Duodenal mucosa (tissue), 2 donors: Measurements from ENCODE around the gene DUOX1.

ENCODE experiments used
- H3K27ac ChIP-seq: one replicate; pipeline ENCODE4 v1.7.0; 2013; ENCODE audit warnings: low read depth, low read length
- H3K27me3 ChIP-seq, 2 donors: one replicate each; pipeline ENCODE4 v1.7.0; 2013; ENCODE audit warnings: low read length in 2 of 2, control low read depth in 1 of 2; ENCODE audit not compliant: insufficient read depth in 2 of 2, control insufficient read depth in 1 of 2
- H3K36me3 ChIP-seq, 2 donors: one replicate each; pipeline ENCODE4 v1.7.0; 2013; ENCODE audit warnings: low read length in 2 of 2, control low read depth in 1 of 2; ENCODE audit not compliant: insufficient read depth in 2 of 2, control insufficient read depth in 1 of 2
- H3K4me1 ChIP-seq, 2 donors: one replicate each; pipeline ENCODE4 v1.7.0; 2013; ENCODE audit warnings: low read length in 2 of 2, control low read depth in 1 of 2; ENCODE audit not compliant: insufficient read depth in 2 of 2, control insufficient read depth in 1 of 2
- H3K4me3 ChIP-seq, 2 donors: one replicate each; pipeline ENCODE4 v1.7.0; 2013; ENCODE audit warnings: low read length in 2 of 2, low read depth in 1 of 2
- H3K9ac ChIP-seq, 2 donors: one replicate each; pipeline ENCODE4 v1.7.0; 2013; ENCODE audit warnings: low read length in 2 of 2, low read depth in 1 of 2
- H3K9me3 ChIP-seq, 2 donors: one replicate each; pipeline ENCODE4 v1.7.0; 2013; ENCODE audit warnings: low read length in 2 of 2, control low read depth in 1 of 2; ENCODE audit not compliant: control insufficient read depth in 1 of 2

Gene DUOX1

DNA sequence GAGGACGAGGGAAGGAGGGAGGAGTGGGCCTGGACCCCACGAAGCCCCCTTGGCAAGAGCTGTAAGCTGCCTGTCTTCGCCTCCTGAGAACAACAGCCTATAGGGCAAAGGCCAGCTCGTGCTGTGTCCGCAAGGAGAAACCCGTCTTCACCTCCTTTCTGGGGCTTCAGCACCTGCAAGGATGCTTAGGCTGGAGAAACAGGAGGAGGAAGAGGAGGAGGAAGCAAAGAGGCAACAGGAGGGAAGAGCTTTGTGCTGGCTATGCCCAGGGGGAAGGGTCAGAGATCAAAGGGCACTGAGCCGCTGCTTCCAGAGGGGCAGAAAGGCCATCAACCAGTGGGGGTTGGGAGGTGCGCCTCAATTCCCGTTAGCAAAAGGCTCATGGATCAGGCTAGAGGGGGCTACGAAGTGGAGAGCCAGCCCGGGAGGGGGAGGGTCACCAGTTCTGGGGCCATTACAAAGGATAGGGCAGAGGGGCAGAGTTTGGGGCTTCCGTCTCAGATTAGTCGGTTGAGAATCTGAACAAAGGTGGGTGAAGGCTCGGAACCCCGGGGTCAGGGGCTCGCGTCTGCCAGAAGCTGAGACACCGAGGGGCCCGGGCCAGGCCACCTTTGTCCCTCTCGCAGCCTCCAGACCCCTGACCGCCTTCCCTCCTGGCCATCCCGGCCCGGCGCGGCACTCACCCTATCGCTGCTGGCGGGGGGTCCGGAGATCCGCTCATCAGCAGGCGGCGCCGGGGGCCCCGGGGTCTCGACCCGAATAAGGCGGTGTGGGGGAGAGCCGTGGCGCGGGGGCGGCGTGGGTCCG lies 57.2 kb downstream of the DUOX1 start:
- Histone ChIP-seq H3K9me3 (no peaks in the 10 kb centered on the region), H3K4me3 (peak overlapping the region; percentile 58 to 60), H3K27ac (no peak overlapping the region), H3K9ac (peak overlapping the region; percentile 4 to 63), H3K4me1 (peaks cover 31 to 42% of the 10 kb centered on the region in 2 donors), H3K27me3 (no peaks in the 10 kb centered on the region), H3K36me3 (no peaks in the 10 kb centered on the region)

DNA sequence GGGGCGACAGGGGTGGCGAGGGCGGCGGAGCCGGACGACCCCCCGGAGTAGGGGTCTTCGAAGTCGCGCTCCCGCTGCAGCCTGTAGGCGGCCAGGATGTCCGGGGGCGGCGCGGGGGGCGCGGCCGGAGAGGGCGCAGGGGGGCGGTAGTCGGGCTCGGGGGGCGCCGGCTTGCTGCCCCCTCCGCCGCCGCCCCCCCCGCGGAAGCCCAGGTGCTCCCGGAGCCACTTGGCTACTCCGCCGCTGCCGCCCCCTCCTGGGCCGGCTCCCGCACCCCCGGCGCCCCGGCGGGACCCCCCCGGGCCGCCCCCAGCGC lies 57.7 kb downstream of the DUOX1 start:
- H3K9ac ChIP-seq, result no peak overlapping the region
- H3K27me3 ChIP-seq, result no peaks in the 10 kb centered on the region
- H3K27ac ChIP-seq, result no peak overlapping the region

DNA sequence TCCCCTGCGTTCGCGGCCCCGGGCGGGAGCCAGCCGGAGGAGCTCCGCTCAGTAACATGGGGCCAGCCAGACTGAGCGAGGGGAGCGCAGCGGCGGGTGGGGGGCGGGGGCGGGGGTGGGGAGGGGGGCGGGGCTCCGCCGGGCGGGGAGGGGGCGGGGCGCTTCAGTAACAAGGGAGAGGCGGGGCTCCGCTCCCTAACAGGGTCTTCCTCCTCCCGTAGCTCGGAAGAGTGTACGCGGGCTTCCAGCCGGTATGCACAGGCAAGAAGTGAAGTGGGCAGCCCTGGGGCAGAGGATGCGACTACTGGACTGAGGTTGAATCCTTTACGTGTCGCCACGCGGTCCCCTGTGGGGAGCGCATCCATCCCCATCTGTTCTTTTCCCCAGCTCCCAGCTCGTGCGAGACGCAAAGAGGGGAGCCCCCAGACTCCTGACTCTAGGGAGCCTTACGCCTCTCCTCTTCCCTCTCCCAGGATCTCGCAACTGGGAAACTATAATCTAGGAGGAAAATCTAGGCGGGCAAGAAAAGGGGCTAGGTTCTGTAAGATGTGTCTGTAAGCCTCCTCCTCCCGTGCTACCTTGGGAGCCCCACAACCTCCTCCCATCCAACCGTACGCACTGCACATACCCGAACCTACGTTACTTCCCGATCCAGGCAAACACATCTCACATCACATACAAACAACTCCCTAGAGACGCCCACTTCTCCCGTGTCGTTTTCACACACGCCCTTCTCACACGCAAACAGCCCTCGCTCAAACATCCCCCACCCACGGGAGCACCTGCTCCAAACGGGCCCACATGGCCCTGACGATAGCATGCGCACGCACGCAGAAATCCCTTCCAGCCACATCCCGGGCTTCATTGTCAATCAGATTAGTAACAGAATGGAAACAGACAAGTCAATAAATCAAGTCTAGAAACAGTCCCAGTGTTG lies 58.4 kb downstream of the DUOX1 start, which contains the start of gene SHF:
Gene SHF, minus strand, starts transcription at position 73 of the 937 bp plus-strand sequence. Its CDS starts 15 bp downstream, at position 58.
- H3K4me3 ChIP-seq, result peak within 1 kb of the TSS; percentile 84 to 89
- no peak within 1 kb of the TSS for H3K27ac ChIP-seq
- H3K9me3 ChIP-seq, result no peaks in the 10 kb centered on the region
- H3K36me3 ChIP-seq, result no peaks in the 10 kb centered on the region
- peak within 1 kb of the TSS; percentile 72 to 73 for H3K9ac ChIP-seq
- no peaks in the 10 kb centered on the region for H3K27me3 ChIP-seq
- peaks cover 27 to 42% of the 10 kb centered on the region in 2 donors for H3K4me1 ChIP-seq

More for the DNA sequence above, 57.7 kb downstream of the DUOX1 start:
- H3K36me3 ChIP-seq, result no peaks in the 10 kb centered on the region
- peaks cover 31 to 42% of the 10 kb centered on the region in 2 donors for H3K4me1 ChIP-seq
- peak overlapping the region; percentile 58 to 60 for H3K4me3 ChIP-seq
- no peaks in the 10 kb centered on the region for H3K9me3 ChIP-seq

DNA sequence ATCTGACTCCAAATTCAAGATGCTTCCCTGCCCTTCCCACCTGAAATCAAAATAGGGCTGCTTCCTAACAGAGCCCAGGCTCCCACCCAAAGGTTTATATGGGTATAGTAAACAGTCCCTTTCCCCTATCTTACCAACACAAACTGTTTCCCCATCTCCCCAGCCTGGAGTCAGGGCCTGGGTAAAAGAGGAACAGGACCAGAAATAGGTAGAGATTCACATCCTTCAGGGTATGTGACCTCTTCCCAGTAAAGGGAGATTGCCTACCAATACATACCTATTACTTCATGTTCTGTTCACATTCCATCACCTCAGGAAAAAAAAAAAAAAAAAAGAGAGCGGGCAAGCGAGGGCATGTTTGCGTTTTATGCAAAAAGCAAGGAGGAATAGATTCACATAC lies 67.7 kb downstream of the DUOX1 start:
- Histone ChIP-seq H3K9ac (no peak overlapping the region), H3K4me3 (peak overlapping the region in 1 of 2 donors; percentile 91), H3K9me3 (no peaks in the 10 kb centered on the region), H3K4me1 (peaks cover 5 to 7% of the 10 kb centered on the region in 2 donors), H3K27ac (no peak overlapping the region), H3K36me3 (no peaks in the 10 kb centered on the region), H3K27me3 (no peaks in the 10 kb centered on the region)

DNA sequence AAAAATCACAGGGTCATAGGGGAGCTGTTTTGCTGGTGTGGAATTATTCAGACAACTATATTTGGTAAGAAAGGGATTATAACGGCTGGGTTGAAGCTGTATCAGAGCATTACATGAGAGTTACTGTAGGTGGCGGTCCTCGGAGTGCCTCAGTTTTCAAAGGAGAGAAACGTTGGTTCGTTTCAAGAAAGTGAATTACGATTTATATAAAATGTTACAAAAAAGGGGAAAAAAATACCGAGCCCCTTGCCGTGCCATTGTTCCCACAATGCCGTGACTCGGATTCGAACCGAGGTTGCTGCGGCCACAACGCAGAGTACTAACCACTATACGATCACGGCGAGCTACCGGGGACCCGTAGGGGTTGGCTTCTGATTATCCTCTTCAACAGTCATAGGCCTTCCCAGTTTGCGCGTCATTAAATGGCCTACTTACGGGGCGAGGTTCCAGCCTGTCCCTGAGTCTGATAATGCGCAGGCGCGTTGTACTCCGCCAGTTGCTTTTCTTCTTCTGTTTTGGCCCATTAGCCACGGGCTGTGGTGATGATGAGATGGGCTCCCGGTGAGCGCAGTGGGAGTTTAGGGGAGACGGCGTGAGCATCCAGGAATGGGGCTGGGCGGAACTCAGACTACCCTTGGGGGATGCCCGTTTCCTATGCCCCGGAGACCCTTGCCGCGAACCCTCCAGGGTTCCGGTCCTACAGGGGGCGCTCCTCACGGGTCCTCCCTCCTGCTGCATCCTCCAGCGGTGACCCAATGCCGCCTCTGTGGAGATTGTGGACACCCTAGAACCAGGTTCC lies 68.7 kb downstream of the DUOX1 start:
- Histone ChIP-seq H3K9me3 (no peaks in the 10 kb centered on the region), H3K27me3 (no peaks in the 10 kb centered on the region), H3K36me3 (no peaks in the 10 kb centered on the region)

DNA sequence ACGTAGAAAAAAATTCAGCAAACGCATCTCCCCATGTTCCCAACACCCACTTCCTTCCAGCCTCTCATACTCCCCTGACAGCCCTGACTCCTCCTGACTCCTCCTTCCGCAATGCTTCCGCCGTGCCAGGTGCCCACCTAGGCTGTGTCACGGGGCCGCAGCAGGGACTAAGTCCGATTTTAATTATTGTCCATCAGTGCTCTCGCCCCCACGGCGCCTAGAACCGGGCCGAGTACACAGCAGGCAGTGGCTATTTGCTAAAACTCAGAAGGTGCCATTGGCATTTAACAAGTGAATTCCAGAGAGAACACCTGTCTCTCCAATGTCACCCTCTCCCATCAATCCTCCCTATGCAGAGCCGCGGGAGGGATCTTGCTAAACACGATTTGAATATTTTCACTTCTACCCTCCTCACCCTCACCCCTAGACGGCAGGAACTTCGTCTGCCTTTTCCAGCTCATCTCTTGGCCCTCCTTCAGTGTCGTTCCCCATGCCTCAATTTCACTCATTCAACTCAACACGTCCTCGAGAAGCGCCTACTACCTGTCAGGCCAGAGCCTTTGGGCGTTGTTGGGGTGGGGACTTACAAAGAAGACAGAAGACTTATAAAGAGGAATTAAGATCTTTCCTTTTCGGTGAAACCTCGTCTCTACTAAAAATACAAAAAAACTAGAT lies 69.5 kb downstream of the DUOX1 start:
- Histone ChIP-seq H3K4me3 (peak overlapping the region; percentile 91 to 92), H3K36me3 (no peaks in the 10 kb centered on the region), H3K4me1 (peaks cover 5 to 7% of the 10 kb centered on the region in 2 donors), H3K9me3 (no peaks in the 10 kb centered on the region), H3K9ac (peak overlapping the region; percentile 92 to 98), H3K27me3 (no peaks in the 10 kb centered on the region), H3K27ac (peak overlapping the region; percentile 95)

More for the DNA sequence above, 68.7 kb downstream of the DUOX1 start:
- Histone ChIP-seq H3K4me3 (peak overlapping the region; percentile 91 to 92), H3K27ac (peak overlapping the region; percentile 95), H3K4me1 (peaks cover 5 to 7% of the 10 kb centered on the region in 2 donors), H3K9ac (peak overlapping the region; percentile 92 to 98)

DNA sequence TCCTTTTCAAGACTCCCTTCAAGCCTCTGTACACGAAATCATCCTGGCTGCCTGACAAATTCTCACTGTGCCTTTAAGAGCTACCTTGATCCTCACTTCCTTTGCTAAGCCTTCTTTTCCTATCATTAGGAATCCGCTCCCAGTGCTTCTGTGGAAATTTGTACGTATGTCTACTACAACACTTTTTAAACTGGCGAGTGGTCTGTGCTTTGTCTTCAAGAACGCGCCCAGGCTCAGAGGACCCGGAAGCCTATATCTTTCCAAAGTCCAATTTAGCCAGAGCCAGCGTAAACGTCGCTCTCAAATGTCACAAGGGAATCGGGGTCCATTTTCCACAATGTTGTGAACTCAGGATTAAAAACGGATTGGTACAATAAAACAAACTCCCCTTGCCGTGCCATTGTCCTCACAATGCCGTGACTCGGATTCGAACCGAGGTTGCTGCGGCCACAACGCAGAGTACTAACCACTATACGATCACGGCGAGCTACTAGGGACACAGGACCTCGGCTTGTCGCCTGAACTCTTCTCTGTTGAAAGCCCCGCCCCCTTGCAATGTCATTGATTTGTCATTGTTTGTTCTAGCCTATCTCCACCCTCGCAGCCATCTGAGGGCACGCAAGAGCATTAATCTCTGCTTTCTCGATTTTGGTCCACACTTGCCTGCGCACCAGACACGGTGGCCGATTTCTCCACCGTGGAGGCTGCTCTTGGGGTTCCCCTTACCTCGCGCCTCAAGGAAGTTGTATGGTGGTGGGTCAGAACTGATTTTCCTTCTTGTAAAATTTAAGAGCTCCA lies 70.4 kb downstream of the DUOX1 start:
- Histone ChIP-seq H3K4me3 (peak overlapping the region; percentile 91 to 92), H3K4me1 (peaks cover 5 to 7% of the 10 kb centered on the region in 2 donors), H3K9me3 (no peaks in the 10 kb centered on the region), H3K27ac (peak overlapping the region; percentile 98), H3K36me3 (no peaks in the 10 kb centered on the region), H3K27me3 (no peaks in the 10 kb centered on the region), H3K9ac (peak overlapping the region; percentile 70 to 98)

DNA sequence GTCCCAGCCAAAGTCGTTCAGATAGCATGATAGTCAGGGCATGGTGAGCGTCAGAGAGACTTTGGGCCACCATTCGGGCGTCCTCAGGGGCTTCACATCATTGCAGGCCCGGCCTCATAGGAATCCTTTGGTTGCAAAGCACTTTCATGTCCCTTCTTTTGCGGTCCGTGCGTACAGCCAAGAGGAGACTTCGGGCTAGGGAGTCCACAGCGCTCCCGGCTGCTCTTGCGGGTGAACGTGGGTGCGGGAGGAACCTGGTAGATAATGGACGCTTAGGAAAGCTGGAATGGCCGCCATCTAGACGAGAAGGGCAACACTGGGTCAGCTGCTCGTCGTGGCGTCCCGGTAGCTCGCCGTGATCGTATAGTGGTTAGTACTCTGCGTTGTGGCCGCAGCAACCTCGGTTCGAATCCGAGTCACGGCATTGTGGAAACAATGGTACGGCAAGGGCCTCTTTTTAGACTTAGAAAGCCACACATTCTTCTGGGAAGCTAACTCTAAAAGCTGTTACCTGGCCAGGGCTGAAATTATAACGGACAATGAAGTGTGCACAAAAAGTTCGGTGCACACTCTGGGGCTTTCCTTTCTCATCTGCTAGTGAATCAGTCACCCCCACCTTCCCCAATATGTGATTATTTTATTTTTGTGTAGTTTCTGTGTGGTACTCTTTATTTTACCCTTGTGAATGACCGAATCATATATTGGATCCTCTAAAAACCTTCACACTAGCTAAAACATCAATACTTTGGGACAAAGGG lies 71.2 kb downstream of the DUOX1 start:
- H3K9ac ChIP-seq, result peak overlapping the region; percentile 70 to 98
- H3K4me1 ChIP-seq, result peaks cover 5 to 7% of the 10 kb centered on the region in 2 donors
- H3K9me3 ChIP-seq, result no peaks in the 10 kb centered on the region
- H3K4me3 ChIP-seq, result peak overlapping the region; percentile 91 to 92
- no peaks in the 10 kb centered on the region for H3K27me3 ChIP-seq
- H3K27ac ChIP-seq, result peak overlapping the region; percentile 98
- no peaks in the 10 kb centered on the region for H3K36me3 ChIP-seq
